GM12872 (cell line): Measurements from ENCODE around the gene SLCO3A1.

Experiments used
- CTCF ChIP-seq: IDR thresholded peaks from 3 replicates; pipeline ENCODE4 v1.5.1; 2011; ENCODE audit warnings: low read depth, mild to moderate bottlenecking, low read length, moderate library complexity; ENCODE audit not compliant: insufficient read depth

Gene SLCO3A1

GRCh38 chr15:91995146-91995545 lies 141.6 kb downstream of the SLCO3A1 start:
- TF ChIP-seq CTCF, result no peak

GRCh38 chr15:91997163-91997562 lies 143.7 kb downstream of the SLCO3A1 start:
- TF ChIP-seq CTCF, result no peak

- TF ChIP-seq CTCF, result no peak
These were observed 147.2 kb downstream of the SLCO3A1 start for GRCh38 chr15:92000709-92001108.

GRCh38 chr15:92001307-92001706 lies 147.8 kb downstream of the SLCO3A1 start:
- no peak for TF ChIP-seq CTCF

GRCh38 chr15:92002666-92003065 lies 149.2 kb downstream of the SLCO3A1 start:
- no peak for TF ChIP-seq CTCF

GRCh38 chr15:92003515-92004067 lies 150.1 kb downstream of the SLCO3A1 start:
- no peak for TF ChIP-seq CTCF

- no peak for TF ChIP-seq CTCF
These were observed 151.6 kb downstream of the SLCO3A1 start for GRCh38 chr15:92005154-92005553.
